HCT116 (cell line): ENCODE results near the gene RAB40C. TPM values are rescaled to one million over a fixed set of nuclear protein-coding genes. Genes with fewer than 3 reads are reported as not detected.

ENCODE experiments used
- ATAC-seq: fragments of 200-7000 bp; cut with Tn5 transposase; 2 replicates; pipeline ENCODE4 v1.9.1; 2020; ENCODE audit warnings: mild to moderate bottlenecking, moderate library complexity
- BruUV-seq: library from RNA; stranded (reverse); fragments of 400-500 nt; replicated peaks from 2 replicates; lab custom pipeline; 2021; lab: Mats Ljungman, UMichigan
- CTCF ChIA-PET: fragments of 300-600 bp; sonication (Branson Sonifier 250); formaldehyde crosslinking; loops from one replicate; lab custom pipeline; 2021; ENCODE audit warnings: antibody characterized with exemption; lab: Charles Lee
- POLR2A ChIA-PET: fragments of 300-600, 350-600 bp; sonication (Branson Sonifier 250); formaldehyde crosslinking; loops from one replicate; lab custom pipeline; 2021; ENCODE audit warnings: antibody characterized with exemption; lab: Charles Lee
- RAD21 ChIA-PET, 2 experiments: fragments of 300-600 bp; sonication (Branson Sonifier 250); formaldehyde crosslinking; loops; one replicate each; lab custom pipeline; 2023; ENCODE audit warnings: low total read pairs in 2 of 2; ENCODE audit not compliant: uncharacterized antibody in 2 of 2, unreplicated experiment in 2 of 2, low non-redundant PET in 1 of 2; lab: Charles Lee
- DNase-seq: peaks from one replicate; pipeline ENCODE4 v3.0.0-alpha.2; 2010; ENCODE audit warnings: low read depth, low spot score
- H2AFZ ChIP-seq: fragments of 200-600 bp; shearing (Covaris generic), sonication (generic); 2 replicates; pipeline ENCODE4 v1.6.1; 2017; ENCODE audit warnings: low read depth, mixed run types, mixed read lengths, antibody characterized with exemption, low read length; ENCODE audit not compliant: poor library complexity, severe bottlenecking
- H3K27ac ChIP-seq: 2 replicates; pipeline ENCODE4 v1.5.1; 2012; ENCODE audit warnings: low read depth, low read length
- H3K27me3 ChIP-seq: fragments of 200-600 bp; sonication (generic); 2 replicates; pipeline ENCODE4 v1.6.1; 2016; ENCODE audit warnings: mixed run types, low read length, mixed read lengths; ENCODE audit not compliant: insufficient read depth
- H3K36me3 ChIP-seq, 2 experiments: fragments of 200-500 bp in 1 of 2; fragments of 200-600 bp in 1 of 2; sonication (Bioruptor generic) in 1 of 2; sonication (generic) in 1 of 2; 2 replicates each; pipeline versions ENCODE4 v1.5.1 to v1.6.1; 2014 to 2016; ENCODE audit warnings: low read length in 2 of 2, inconsistent platforms in 1 of 2, mixed read lengths in 1 of 2, mixed run types in 1 of 2; ENCODE audit not compliant: insufficient read depth in 2 of 2, control insufficient read depth in 1 of 2
- H3K4me1 ChIP-seq, 2 experiments: fragments of 200-600 bp in 1 of 2; sonication (generic) in 1 of 2; 2 replicates each; pipeline versions ENCODE4 v1.5.1 to v1.6.1; 2012 to 2017; ENCODE audit warnings: low read length in 2 of 2, inconsistent platforms in 1 of 2, mild to moderate bottlenecking in 1 of 2, mixed read lengths in 1 of 2, mixed run types in 1 of 2, moderate library complexity in 1 of 2; ENCODE audit not compliant: insufficient read depth in 2 of 2, control insufficient read depth in 1 of 2
- H3K4me2 ChIP-seq: fragments of 200-600 bp; sonication (generic); 2 replicates; pipeline ENCODE4 v1.6.1; 2017; ENCODE audit warnings: mixed run types, low read length, mixed read lengths
- H3K4me3 ChIP-seq, 2 experiments: fragments of 200-600 bp in 1 of 2; sonication (generic) in 1 of 2; replicated peaks in 1 of 2; 2 replicates each; pipeline ENCODE4 v1.5.1; 2011 to 2016; ENCODE audit warnings: low read length in 2 of 2, control low read depth in 1 of 2, low read depth in 1 of 2, mild to moderate bottlenecking in 1 of 2, mixed read lengths in 1 of 2, mixed run types in 1 of 2
- H3K79me2 ChIP-seq: fragments of 200-600 bp; sonication (generic); 2 replicates; pipeline ENCODE4 v1.6.1; 2017; ENCODE audit warnings: mild to moderate bottlenecking, mixed run types, low read length, moderate library complexity, mixed read lengths; ENCODE audit not compliant: insufficient read depth
- H3K9ac ChIP-seq: fragments of 200-600 bp; sonication (generic); 2 replicates; pipeline ENCODE4 v1.6.1; 2016; ENCODE audit warnings: low read length, mixed read lengths
- H3K9me2 ChIP-seq: fragments of 200-600 bp; sonication (generic), shearing (Covaris generic); 2 replicates; pipeline ENCODE4 v1.6.1; 2017; ENCODE audit warnings: mixed run types, mild to moderate bottlenecking, moderate library complexity; ENCODE audit not compliant: insufficient read depth
- H3K9me3 ChIP-seq, 2 experiments: fragments of 200-500 bp in 1 of 2; fragments of 200-600 bp in 1 of 2; sonication (Bioruptor generic) in 1 of 2; sonication (generic) in 1 of 2; 2 replicates each; pipeline ENCODE4 v1.6.1; 2014 to 2017; ENCODE audit warnings: low read length in 2 of 2, mixed read lengths in 2 of 2, inconsistent platforms in 1 of 2, low read depth in 1 of 2, mild to moderate bottlenecking in 1 of 2, mixed run types in 1 of 2, moderate library complexity in 1 of 2; ENCODE audit not compliant: control insufficient read depth in 1 of 2, insufficient read depth in 1 of 2
- H4K20me1 ChIP-seq: fragments of 200-600 bp; sonication (generic), shearing (Covaris generic); 2 replicates; pipeline ENCODE4 v1.6.1; 2017; ENCODE audit warnings: mixed run types, mild to moderate bottlenecking, moderate library complexity; ENCODE audit not compliant: insufficient read depth
- ATF3 ChIP-seq: IDR thresholded peaks from 2 replicates; pipeline ENCODE4 v1.6.1; 2012
- EZH2 ChIP-seq: fragments of 200-600 bp; sonication (generic); IDR thresholded peaks from 2 replicates; pipeline ENCODE4 v1.6.1; 2017; ENCODE audit warnings: antibody characterized with exemption, mixed run types
- FOSL1 ChIP-seq: IDR thresholded peaks from 2 replicates; pipeline ENCODE4 v1.6.1; 2012; ENCODE audit warnings: low read depth
- JUND ChIP-seq: IDR thresholded peaks from 2 replicates; pipeline ENCODE4 v1.6.1; 2012
- ZBTB33 ChIP-seq: IDR thresholded peaks from 2 replicates; pipeline ENCODE4 v1.6.1; 2011; ENCODE audit warnings: mild to moderate bottlenecking, low read length, moderate library complexity; ENCODE audit not compliant: insufficient replicate concordance; ENCODE audit errors: extremely low read depth
- ZNF274 ChIP-seq: fragments of 200-500 bp; sonication (Bioruptor generic); IDR thresholded peaks from 2 replicates; pipeline ENCODE4 v1.6.1; 2014; ENCODE audit warnings: mild to moderate bottlenecking, low read depth, low read length, inconsistent platforms
- intact Hi-C: fragments of 100-400 bp; cut with micrococcal nuclease; formaldehyde crosslinking; loops from 2 replicates; pipeline ENCODE4 v1.10.0; 2022
- total RNA-seq: library from RNA; stranded (reverse); gene quantifications from one replicate; pipeline ENCODE4 v1.2.1, GENCODE V29; 2021; ENCODE audit not compliant: unreplicated experiment

Gene RAB40C
- total RNA-seq, 1 experiment from 2014 or later, result 14.1 TPM

- TF ChIP-seq JUND (no peak), ATF3 (no peak), EZH2 (no peak), ZBTB33 (no peak), ZNF274 (no peak), FOSL1 (no peak)
- H3K4me2 ChIP-seq, result no peak overlapping the region
Observed at GRCh38 chr16:557463-558297, 32.2 kb upstream of the RAB40C start.

More at GRCh38 chr16:557463-558297, 32.2 kb upstream of the RAB40C start:
- ChIA-PET CTCF (no interaction called here), RAD21 (no interaction called here), POLR2A (no interaction called here)
- Histone ChIP-seq H4K20me1 (no peaks in the 10 kb centered on the region), H3K4me1 (no peaks in the 10 kb centered on the region), H3K4me3 (no peak overlapping the region), H3K27me3 (no peaks in the 10 kb centered on the region), H3K79me2 (no peaks in the 10 kb centered on the region), H3K9me2 (no peaks in the 10 kb centered on the region), H3K27ac (no peak overlapping the region), H3K9ac (no peak overlapping the region), H3K36me3 (no peaks in the 10 kb centered on the region), H2AFZ (no peak overlapping the region), H3K9me3 (no peaks in the 10 kb centered on the region)
- DNase-seq (no peak), ATAC-seq (no peak)
- no TSS peak for BruUV-seq
- intact Hi-C loops, result no loop called here
